GM19351 (cell line): ENCODE data around the gene PTGIS.
"Not testable (repeated sequence)": the region's sequence is repeated elsewhere in the genome, so short reads cannot be mapped to it uniquely, and the experiment has no call there.

Source experiments
- ATAC-seq: cut with Tn5 transposase; IDR thresholded peaks from one replicate; pipeline ENCODE4 v1.9.1; 2021; ENCODE audit warnings: mild to moderate bottlenecking, moderate library complexity; ENCODE audit not compliant: unreplicated experiment

The PTGIS gene

GRCh38 chr20:49567421-49568277 lies at the start of gene PTGIS:
TSS of gene PTGIS (minus strand) at chr20:49568137. CDS start at chr20:49568116, 21 bp downstream.
- ATAC-seq, result no peak

GRCh38 chr20:49617394-49617793 lies 49.5 kb upstream of the PTGIS start:
- not testable (repeated sequence) for ATAC-seq

- no peak for ATAC-seq
Observed at GRCh38 chr20:49616154-49617007, 48.4 kb upstream of the PTGIS start.

GRCh38 chr20:49615401-49616153 lies 47.6 kb upstream of the PTGIS start:
- no peak for ATAC-seq

GRCh38 chr20:49615051-49615400 lies 47.1 kb upstream of the PTGIS start:
- not testable (repeated sequence) for ATAC-seq

GRCh38 chr20:49614338-49615050 lies 46.6 kb upstream of the PTGIS start:
- no peak for ATAC-seq

- no peak for ATAC-seq
Observed at GRCh38 chr20:49612127-49612738, 44.3 kb upstream of the PTGIS start.

- ATAC-seq, result not testable (repeated sequence)
Observed at GRCh38 chr20:49611539-49612126, 43.7 kb upstream of the PTGIS start.

GRCh38 chr20:49610691-49611538 lies 43.0 kb upstream of the PTGIS start:
- peak; percentile 66 for ATAC-seq

GRCh38 chr20:49608752-49609670 lies 41.1 kb upstream of the PTGIS start:
- ATAC-seq, result peak; percentile 67

- ATAC-seq, result no peak
Observed at GRCh38 chr20:49607568-49607967, 39.6 kb upstream of the PTGIS start.

- ATAC-seq, result no peak
Observed at GRCh38 chr20:49603209-49603627, 35.3 kb upstream of the PTGIS start.

GRCh38 chr20:49602345-49603208 lies 34.6 kb upstream of the PTGIS start:
- ATAC-seq, result no peak

- no peak for ATAC-seq
Observed at GRCh38 chr20:49601153-49601924, 33.4 kb upstream of the PTGIS start.

GRCh38 chr20:49599746-49600113 lies 31.8 kb upstream of the PTGIS start:
- ATAC-seq, result no peak

- ATAC-seq, result no peak
Observed at GRCh38 chr20:49597825-49598395, 30.0 kb upstream of the PTGIS start.
